Cerebellar cortex (tissue), 1 donor: ENCODE data around the gene RAB5IF.
"Not testable (repeated sequence)": the region's sequence is repeated elsewhere in the genome, so short reads cannot be mapped to it uniquely, and the experiment has no call there.

Source experiments
- DNase-seq: peaks from one replicate; pipeline ENCODE4 v3.0.0-alpha.2; 2015; ENCODE audit warnings: low spot score

RAB5IF gene

GRCh38 chr20:36629719-36630681 is 24.4 kb downstream of the RAB5IF start:
- no peak for DNase-seq

- DNase-seq: no peak
Observed at GRCh38 chr20:36631646-36632045, 26.1 kb downstream of the RAB5IF start.

GRCh38 chr20:36632147-36632486 is 26.5 kb downstream of the RAB5IF start:
- DNase-seq: no peak

GRCh38 chr20:36632487-36633284 is 27.1 kb downstream of the RAB5IF start:
- no peak for DNase-seq

GRCh38 chr20:36633285-36633772 is 27.8 kb downstream of the RAB5IF start:
- DNase-seq: no peak

GRCh38 chr20:36634342-36634741 is 28.8 kb downstream of the RAB5IF start:
- DNase-seq: no peak

GRCh38 chr20:36638876-36639400 is 33.4 kb downstream of the RAB5IF start:
- not testable (repeated sequence) for DNase-seq

GRCh38 chr20:36641506-36641843 is 35.9 kb downstream of the RAB5IF start:
- no peak for DNase-seq

- no peak for DNase-seq
Observed at GRCh38 chr20:36642136-36642535, 36.6 kb downstream of the RAB5IF start.

GRCh38 chr20:36644032-36644705 is 38.6 kb downstream of the RAB5IF start:
- DNase-seq: no peak

- DNase-seq: no peak
Observed at GRCh38 chr20:36644706-36645095, 39.1 kb downstream of the RAB5IF start.

- DNase-seq: no peak
Observed at GRCh38 chr20:36645353-36645752, 39.8 kb downstream of the RAB5IF start.

- no peak for DNase-seq
Observed at GRCh38 chr20:36645998-36646397, 40.4 kb downstream of the RAB5IF start, which contains the start of gene SLA2. SLA2 (minus strand) TSS chr20:36646196; CDS start chr20:36641335, 4,861 bp downstream.

GRCh38 chr20:36646678-36647077 is 41.1 kb downstream of the RAB5IF start:
- no peak for DNase-seq

GRCh38 chr20:36647196-36648121 is 41.9 kb downstream of the RAB5IF start:
- no peak for DNase-seq

GRCh38 chr20:36653456-36653855 is 47.9 kb downstream of the RAB5IF start:
- DNase-seq: no peak

GRCh38 chr20:36654506-36654905 is 48.9 kb downstream of the RAB5IF start:
- DNase-seq: no peak

GRCh38 chr20:36655004-36655403 is 49.4 kb downstream of the RAB5IF start:
- no peak for DNase-seq

- DNase-seq: no peak
Observed at GRCh38 chr20:36656733-36657132, 51.2 kb downstream of the RAB5IF start.

GRCh38 chr20:36658300-36658699 is 52.7 kb downstream of the RAB5IF start:
- DNase-seq: no peak
